ENCODE data around the gene SMIM23. TPM values are rescaled to one million over a fixed set of nuclear protein-coding genes. Genes with fewer than 3 reads are reported as not detected.

SMIM23 gene
- polyA plus RNA-seq, result not detected in 2 replicates

DNA sequence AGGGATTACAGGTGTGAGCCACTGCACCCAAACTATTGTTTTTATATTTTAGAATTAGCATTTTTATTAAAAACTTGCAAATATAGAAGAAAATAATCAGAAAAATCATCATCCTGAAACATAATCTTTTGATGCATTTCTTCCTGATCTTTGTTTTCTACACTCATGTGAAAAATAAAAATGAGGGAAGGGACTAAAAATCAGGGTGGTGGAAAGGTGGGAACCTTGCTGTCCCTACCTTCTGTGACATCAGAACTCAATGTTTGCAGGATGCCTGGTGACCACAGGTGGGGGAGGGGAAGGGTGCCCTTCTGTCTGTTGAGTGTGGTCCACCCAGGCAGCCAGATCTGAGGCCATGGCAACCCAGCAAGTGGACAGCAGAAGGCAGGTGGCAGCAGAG lies at the start of gene SMIM23:
Gene SMIM23, plus strand, starts transcription at position 301 of the 400 bp plus-strand sequence. Its CDS starts 55 bp downstream, at position 356.

Other genes with a start within 250 kb of the SMIM23 start
- gene FBXW11, start 220.8 kb downstream of the SMIM23 start, polyA plus RNA-seq, result 15.2 and 16.0 TPM in 2 replicates